Sigmoid colon (tissue), 7 donors: ENCODE data around the gene VCY1B. TPM values are rescaled to one million over a fixed set of nuclear protein-coding genes. Genes with fewer than 3 reads are reported as not detected.
"Not testable (repeated sequence)": the region's sequence is repeated elsewhere in the genome, so short reads cannot be mapped to it uniquely, and the experiment has no call there.

Experiments
- DNase-seq: peaks from one replicate; pipeline ENCODE4 v3.0.0-alpha.2; 2019
- H3K27ac ChIP-seq, 4 donors: fragments of 200-600 bp; sonication (generic); one replicate each; pipeline ENCODE4 v1.5.1; 2016 to 2019; ENCODE audit warnings: mild to moderate bottlenecking in 1 of 4
- H3K27me3 ChIP-seq, 3 donors: fragments of 200-600 bp; sonication (generic); one replicate each; pipeline ENCODE4 v1.5.1; 2019; ENCODE audit warnings: mild to moderate bottlenecking in 1 of 3
- H3K36me3 ChIP-seq, 4 donors: fragments of 200-600 bp; sonication (generic); one replicate each; pipeline ENCODE4 v1.5.1; 2016 to 2019
- H3K4me1 ChIP-seq, 4 donors: fragments of 200-600 bp; sonication (generic); one replicate each; pipeline ENCODE4 v1.5.1; 2017 to 2019
- H3K4me3 ChIP-seq, 4 donors: fragments of 200-600 bp; sonication (generic); one replicate each; pipeline ENCODE4 v1.5.1; 2017 to 2019; ENCODE audit warnings: mild to moderate bottlenecking in 2 of 4, moderate library complexity in 1 of 4
- H3K9me3 ChIP-seq, 4 donors: fragments of 200-600 bp in 3 of 4; sonication (generic) in 3 of 4; one replicate each; pipeline versions ENCODE4 v1.5.1 to v1.6.1; 2013 to 2019
- EP300 ChIP-seq, 4 donors: sonication (generic); formaldehyde crosslinking; IDR thresholded peaks; one replicate each; pipeline ENCODE4 v1.6.1; 2017; ENCODE audit warnings: antibody characterized with exemption in 4 of 4
- POLR2A ChIP-seq, 2 donors: fragments of 450-650 bp; IDR thresholded peaks; one replicate each; pipeline ENCODE4 v1.6.1; 2016; ENCODE audit warnings: antibody characterized with exemption in 2 of 2, mild to moderate bottlenecking in 2 of 2, moderate library complexity in 2 of 2
- POLR2AphosphoS5 ChIP-seq, 4 donors: sonication (generic); formaldehyde crosslinking; IDR thresholded peaks; one replicate each; pipeline ENCODE4 v1.6.1; 2017; ENCODE audit warnings: antibody characterized with exemption in 4 of 4
- WGBS, 2 donors: extraction: QIAGEN DNeasy Blood & Tissue Kit; methylation state at CpG; one replicate each; pipeline ENCODE4 v1.1.7; 2013; 5-methylcytosine and 5-hydroxymethylcytosine counted together
- intact Hi-C: fragments of 100-400 bp; cut with DNase I; formaldehyde crosslinking; loops from one replicate; pipeline ENCODE4 v1.15.1; 2023
- polyA plus RNA-seq, 3 donors: library from polyadenylated mRNA; stranded (reverse); fragments of 200-250 nt; gene quantifications; one replicate each; pipeline ENCODE4 v1.2.3, GENCODE V29; 2013
- total RNA-seq, 4 donors: library from RNA; depleted of rRNA; stranded (reverse); fragments of >200 nt; gene quantifications; one replicate each; pipeline ENCODE4 v1.1.0, GENCODE V29; 2016
- donor health status: healthy with polysubstance abuse.
- donor health status: Bipolar disorder and iron deficiency.
- donor health status: healthy.

Gene VCY1B
- total RNA-seq (not detected), polyA plus RNA-seq (not detected)

- H3K9me3 ChIP-seq, H3K27me3 ChIP-seq, H3K4me3 ChIP-seq, H3K4me1 ChIP-seq, intact Hi-C loops, H3K36me3 ChIP-seq, DNase-seq, H3K27ac ChIP-seq: not testable (repeated sequence)
- WGBS, 2 donors, result no CpG with 5 or more reads among the region's 19 CpGs
These were observed at the start of gene VCY1B for GRCh38 chrY:14055927-14056326. VCY1B (plus strand) TSS chrY:14056227; CDS start chrY:14056290, 63 bp downstream.

- H3K36me3 ChIP-seq, H3K27ac ChIP-seq, H3K4me1 ChIP-seq, H3K9me3 ChIP-seq, DNase-seq, intact Hi-C loops, H3K27me3 ChIP-seq, H3K4me3 ChIP-seq: not testable (repeated sequence)
- WGBS, 2 donors, result no CpG with 5 or more reads among the region's 2 CpGs
These were observed 44.1 kb upstream of the VCY1B start for GRCh38 chrY:14011916-14012315.

- H3K4me1 ChIP-seq, H3K4me3 ChIP-seq, H3K36me3 ChIP-seq, H3K9me3 ChIP-seq, H3K27me3 ChIP-seq, DNase-seq, H3K27ac ChIP-seq, intact Hi-C loops: not testable (repeated sequence)
- WGBS, 2 donors, result no CpG with 5 or more reads among the region's 2 CpGs
These were observed 25.6 kb upstream of the VCY1B start for GRCh38 chrY:14030395-14030794.

GRCh38 chrY:14085877-14086276 is 29.9 kb downstream of the VCY1B start:
- H3K27ac ChIP-seq, result no peak overlapping the region
- intact Hi-C loops, result no loop called here
- H3K9me3 ChIP-seq, result no peaks in the 10 kb centered on the region
- TF ChIP-seq POLR2A (IDR thresholded peaks at IDR 0.05), result no peak
- no peak for TF ChIP-seq EP300 (IDR thresholded peaks at IDR 0.05)
- no peak for TF ChIP-seq POLR2AphosphoS5 (IDR thresholded peaks at IDR 0.05)
- H3K4me3 ChIP-seq, result no peak overlapping the region
- 79 to 84% methylated on average over 1 of the region's 1 CpG for WGBS, 2 donors
- H3K36me3 ChIP-seq, result no peaks in the 10 kb centered on the region
- no peaks in the 10 kb centered on the region for H3K27me3 ChIP-seq
- DNase-seq, result no peak
- no peaks in the 10 kb centered on the region for H3K4me1 ChIP-seq

Other genes starting within 250 kb of the VCY1B start
- not detected for gene VCY, start 69.8 kb upstream of the VCY1B start, total RNA-seq
- gene VCY, start 69.8 kb upstream of the VCY1B start, polyA plus RNA-seq, result not detected